Immature natural killer cell (primary cell): Measurements from ENCODE around the gene FAM200B. TPM values are rescaled to one million over a fixed set of nuclear protein-coding genes. Genes with fewer than 3 reads are reported as not detected.

Experiments used
- polyA plus RNA-seq, 3 donors: library from polyadenylated mRNA; unstranded; fragments of 300-500 nt; fragmentation: Illumina TruSeq; gene quantifications; one replicate each; pipeline ENCODE4 v1.2.3, GENCODE V29; 2021

Gene FAM200B
- polyA plus RNA-seq, 3 donors from 2014 or later = 47.9 to 58.3 (median 50.2) TPM

Other genes starting within 250 kb of the FAM200B start
- under 1 TPM; 0.29 to 0.75 (median 0.64) TPM for gene CC2D2A, start 211.9 kb upstream of the FAM200B start, polyA plus RNA-seq
- 100 to 1,000 TPM; 116 to 249 (median 125) TPM for gene FBXL5, start 26.5 kb upstream of the FAM200B start, polyA plus RNA-seq
- gene BST1, start 21.2 kb downstream of the FAM200B start, polyA plus RNA-seq = 1 to 10 TPM in 2 of 3 donors, under 1 TPM in 1; 0.78 to 2.0 (median 1.1) TPM
- 100 to 1,000 TPM in 1 of 3 donors, 10 to 100 TPM in 2; 33.4 to 133 (median 60.9) TPM for gene CD38, start 96.5 kb downstream of the FAM200B start, polyA plus RNA-seq